ENCODE results near the gene EPHA1.
A peak's percentile ranks its signal among the peaks of the same experiment; 100 is the strongest.

Gene EPHA1

DNA sequence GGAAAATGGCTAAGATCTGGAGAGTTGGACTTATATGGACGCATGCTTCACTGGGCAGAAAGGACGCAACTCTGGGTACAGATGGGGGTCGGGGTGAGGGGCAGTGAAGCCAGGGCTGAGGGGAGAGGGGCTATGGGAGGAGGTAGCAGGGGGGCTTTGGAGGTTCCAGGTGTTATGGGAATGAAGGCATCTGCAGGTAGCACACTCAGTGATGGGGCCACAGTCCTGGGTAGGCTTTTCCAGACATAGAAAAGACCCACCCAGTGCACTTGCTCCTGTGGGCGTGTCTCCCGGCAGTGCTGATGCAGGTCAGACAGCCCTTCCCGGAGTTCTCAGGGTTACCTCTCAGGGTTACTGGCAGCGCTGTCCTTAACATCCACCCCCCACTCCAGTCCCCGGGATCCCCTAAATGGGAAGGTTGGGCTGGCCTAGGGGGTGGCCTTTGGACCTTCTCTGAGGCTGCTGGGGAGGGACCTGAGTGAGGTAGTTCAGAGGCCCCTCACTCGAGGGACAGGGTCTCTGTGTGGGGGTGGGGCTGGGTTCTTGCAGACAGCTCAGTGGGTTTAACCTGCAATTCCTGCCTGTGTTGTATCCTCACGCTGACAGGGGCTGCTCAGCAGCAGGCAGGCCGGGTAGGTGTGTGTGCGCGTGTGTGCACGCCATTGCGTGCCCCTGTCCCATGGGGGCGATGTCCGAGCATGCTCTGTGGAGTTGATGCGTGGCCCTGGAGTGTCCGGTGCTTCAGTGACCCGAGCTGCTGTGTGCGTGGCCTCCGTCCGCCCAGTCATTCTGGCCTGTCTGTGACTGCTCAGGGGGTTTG, 21.3 kb downstream of the EPHA1 start:
- no peak for DNase-seq

DNA sequence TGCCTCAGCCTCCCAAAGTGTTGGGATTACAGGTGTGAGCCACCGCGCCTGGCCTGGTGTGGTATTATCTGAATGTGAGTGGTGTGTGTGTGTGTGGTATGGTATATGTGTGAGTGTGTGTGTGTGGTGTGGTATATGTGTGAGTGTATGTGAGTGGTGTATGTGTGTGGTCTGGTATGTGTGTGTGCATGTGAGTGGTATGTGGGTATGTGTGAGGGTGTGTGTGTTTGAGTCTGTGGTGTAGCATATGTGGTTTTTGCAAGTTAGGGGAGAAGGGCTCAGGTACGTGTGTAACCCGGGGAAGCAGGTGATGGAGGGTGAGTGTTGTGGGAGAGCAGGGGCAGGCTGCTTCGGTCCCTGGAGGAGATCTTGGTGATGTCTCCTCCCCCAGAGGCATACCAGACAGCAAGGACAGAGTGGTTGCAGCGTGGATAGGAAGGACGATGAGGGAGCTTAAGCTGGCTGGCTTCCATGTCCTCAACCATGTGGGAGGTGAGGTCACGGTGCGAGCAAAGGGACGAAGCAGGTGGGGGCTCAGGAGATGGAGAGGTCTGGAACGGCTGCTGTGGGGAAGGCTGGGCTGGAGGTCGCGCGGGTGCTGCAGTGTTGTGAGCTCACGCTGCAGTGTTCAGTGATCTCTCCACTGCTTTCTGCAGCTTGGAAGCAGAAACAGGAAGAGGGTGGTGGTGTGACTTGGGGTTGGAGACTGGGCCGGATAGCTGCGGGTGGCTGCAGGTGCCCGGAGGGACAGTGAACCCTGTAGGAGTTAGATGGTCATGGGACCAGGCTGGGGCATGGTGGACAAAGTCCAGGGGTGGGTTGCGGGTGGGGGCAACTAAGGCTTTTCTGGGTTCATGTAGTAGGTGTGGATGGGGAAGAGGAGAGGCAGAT, 22.5 kb downstream of the EPHA1 start:
- DNase-seq: no peak

DNA sequence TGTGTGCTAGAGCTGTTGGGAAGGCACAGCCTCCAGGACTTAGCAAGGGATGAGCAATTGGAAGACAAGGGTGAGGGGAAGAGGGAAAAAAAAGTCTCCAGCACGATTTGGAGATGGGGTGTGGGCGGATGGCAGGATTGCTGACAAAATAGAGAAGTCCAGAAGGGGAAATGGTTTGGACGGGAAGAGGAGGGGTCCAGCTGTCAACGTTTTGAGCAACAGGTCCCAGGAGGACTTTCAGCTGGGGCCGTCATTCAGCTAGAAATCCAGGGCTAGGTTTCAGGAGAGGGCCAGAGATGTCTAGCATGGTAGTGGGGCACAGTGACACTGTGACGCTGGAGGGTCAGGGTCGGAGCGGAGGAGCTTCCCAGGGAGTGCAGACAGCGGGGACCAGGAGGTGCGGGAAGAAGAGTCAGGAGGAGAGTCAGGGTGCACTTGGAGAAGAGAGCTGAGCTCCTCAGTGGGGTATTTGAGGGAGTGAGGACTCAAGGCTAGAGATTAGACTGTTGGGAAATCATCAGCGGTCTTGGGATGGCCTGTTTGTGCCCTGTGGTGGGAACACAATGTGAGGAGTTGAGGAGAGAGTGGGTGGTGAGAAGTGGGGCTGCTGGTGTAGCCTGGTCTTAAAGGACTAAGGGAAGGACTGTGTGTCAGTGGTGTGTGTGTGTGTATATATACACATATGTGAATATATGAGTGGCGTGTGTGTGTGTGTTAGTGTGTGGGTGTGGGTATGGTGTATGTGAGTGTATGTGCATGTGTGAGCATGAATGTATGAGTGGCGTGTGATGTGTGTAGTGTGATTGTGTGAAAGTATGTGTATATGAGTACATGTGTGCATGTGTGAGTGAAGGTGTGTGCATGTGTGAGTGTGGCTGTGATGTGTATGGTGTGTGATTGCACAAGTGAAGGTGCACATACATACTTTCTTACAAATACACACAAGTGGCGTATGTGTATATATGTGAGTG, 23.7 kb downstream of the EPHA1 start:
- no peak for DNase-seq

DNA sequence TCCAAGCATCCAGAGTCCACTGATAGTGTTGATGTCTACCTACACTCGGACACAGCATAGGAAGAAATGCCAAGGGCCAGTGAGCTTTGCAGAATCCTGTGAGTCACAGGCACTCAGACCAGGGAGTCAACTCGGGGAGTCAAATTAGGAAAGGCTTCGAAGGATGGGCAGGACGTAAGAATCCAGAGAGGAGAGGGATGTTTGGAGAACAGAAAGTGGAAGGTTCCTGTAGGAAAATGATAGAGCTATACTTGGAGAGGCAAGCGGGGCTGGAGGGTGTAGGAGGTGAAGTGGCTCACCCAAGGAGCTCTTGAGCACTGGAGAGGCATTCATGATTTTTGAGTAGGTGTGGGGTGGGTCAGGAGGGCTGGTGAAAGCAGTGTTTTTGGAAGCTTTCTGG, 24.5 kb downstream of the EPHA1 start:
- no peak for DNase-seq

DNA sequence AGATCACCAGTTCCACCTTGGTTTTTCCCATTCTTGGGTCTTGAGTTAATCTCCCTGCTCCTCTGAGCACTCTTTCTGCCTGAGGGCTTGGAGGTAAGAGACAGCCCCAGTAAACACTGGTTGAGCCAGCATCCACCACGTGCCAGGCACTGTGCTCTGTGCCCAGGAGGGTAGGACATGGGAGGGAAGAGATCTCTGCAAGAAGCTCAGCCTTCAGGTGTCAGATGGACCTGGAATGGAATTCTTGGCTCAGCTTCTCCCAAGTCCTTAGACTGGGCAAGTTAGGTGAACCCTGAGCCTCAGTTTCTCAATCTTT, 25.1 kb downstream of the EPHA1 start:
- no peak for DNase-seq

DNA sequence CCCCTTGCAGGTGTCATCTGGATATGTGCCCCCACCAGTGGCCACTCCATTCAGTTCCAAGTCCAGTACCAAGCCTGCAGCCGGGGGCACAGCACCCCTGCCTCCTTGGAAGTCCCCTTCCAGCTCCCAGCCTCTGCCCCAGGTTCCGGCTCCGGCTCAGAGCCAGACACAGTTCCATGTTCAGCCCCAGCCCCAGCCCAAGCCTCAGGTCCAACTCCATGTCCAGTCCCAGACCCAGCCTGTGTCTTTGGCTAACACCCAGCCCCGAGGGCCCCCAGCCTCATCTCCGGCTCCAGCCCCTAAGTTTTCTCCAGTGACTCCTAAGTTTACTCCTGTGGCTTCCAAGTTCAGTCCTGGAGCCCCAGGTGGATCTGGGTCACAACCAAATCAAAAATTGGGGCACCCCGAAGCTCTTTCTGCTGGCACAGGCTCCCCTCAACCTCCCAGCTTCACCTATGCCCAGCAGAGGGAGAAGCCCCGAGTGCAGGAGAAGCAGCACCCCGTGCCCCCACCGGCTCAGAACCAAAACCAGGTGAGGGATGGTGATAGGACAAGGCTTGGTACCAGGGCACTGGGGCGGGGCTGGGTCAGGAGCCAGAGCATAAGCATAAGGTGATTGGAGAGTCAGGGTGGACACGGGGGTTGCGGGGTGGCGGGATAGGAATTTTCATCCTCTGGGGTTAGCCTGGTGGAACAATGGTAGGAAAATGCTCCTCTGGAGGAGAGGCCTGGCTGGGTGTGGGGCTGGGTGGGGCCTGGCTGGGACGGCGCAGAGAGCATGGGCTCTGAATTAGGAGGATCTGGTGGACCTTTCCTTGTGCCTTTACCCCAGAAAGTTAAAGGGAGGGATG, 25.6 kb downstream of the EPHA1 start:
- no peak for DNase-seq

DNA sequence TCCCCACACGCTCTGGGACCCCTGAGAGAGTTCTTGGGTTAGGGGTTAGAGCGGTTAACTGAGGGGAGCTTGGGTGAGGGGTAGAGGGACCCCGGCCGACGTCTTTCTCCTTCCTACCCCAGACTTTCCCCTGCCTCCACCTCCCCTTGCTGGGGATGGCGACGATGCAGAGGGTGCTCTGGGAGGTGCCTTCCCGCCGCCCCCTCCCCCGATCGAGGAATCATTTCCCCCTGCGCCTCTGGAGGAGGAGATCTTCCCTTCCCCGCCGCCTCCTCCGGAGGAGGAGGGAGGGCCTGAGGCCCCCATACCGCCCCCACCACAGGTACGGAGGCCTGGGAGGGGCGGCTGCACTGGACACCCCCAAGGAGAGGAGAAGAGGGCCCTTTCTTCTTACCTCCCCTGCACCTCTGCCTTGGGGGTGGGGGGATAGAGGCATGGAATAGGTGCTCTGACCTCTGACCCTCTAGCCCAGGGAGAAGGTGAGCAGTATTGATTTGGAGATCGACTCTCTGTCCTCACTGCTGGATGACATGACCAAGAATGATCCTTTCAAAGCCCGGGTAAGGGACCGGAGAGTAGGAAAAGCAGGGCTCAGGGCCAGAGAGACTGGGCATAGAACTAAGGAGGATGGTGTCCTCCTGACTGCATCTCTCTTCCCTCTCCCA, 26.4 kb downstream of the EPHA1 start:
- DNase-seq: no peak

DNA sequence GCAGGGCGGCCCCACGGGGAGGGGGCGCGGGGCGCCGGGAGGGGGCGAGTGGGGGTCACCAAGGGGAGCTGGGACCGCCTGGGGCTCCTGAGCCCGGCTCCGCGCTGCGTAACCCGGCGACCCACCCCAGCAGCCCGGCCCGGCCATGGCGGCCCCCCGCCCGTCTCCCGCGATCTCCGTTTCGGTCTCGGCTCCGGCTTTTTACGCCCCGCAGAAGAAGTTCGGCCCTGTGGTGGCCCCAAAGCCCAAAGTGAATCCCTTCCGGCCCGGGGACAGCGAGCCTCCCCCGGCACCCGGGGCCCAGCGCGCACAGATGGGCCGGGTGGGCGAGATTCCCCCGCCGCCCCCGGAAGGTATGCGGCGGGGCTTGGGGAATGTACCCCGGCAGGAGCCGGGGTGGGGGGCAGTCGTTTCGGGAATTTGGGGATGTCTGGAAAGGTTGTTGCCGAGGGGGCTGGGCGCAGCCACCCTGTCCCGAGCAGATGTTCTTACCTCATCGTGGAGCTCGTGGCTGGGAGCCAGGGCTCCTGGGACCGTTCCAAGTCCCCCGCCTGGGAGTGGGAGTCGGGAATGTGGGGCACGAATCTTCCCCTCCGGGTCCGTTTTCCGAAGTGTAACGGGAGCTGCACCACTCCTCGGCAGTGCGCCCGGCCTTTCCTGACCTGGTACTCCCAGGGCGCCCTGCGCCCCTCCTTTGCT, 27.1 kb downstream of the EPHA1 start:
- no peak for DNase-seq

DNA sequence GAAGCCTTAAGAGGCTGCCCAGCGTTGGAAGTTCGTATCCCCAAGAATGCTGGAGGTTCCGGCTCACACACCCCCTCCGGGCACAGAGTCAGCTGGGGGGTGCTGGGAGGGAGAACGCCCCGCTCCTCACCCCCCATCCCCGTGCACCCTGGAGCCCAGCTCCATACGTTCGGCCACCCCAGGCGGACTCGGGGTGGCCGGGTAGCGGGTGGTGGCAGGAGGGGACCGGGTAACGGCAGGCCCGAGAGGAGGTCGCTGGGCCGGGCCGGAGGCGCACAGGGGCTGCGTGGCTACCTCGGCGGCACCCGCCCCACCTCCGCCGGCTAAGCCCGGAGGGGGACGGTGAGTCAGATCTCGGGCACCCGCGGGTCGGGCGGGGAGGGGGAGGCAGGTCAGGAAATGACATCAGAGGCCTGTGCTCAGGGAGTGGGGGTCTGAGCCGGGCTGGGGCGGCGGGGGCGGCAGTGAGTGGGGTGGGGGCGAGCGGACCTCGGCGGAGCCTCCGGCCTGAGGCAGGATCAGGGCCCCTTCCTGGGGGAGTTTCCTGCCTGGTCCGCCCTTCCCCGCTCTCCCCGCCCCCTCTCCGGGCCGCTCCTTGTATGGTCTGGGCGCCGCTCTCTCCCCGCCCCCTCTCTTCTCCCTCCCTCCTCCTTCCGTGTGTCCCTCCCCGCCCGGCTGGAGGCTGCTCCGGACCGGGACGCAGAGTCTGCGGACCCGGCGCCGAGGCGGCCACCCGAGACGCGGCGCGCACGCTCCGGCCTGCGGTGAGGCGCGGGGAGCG, 27.8 kb downstream of the EPHA1 start, which contains the start of gene ZYX:
Gene ZYX, plus strand, starts transcription at position 700 of the 781 bp plus-strand sequence. CDS start 227 bp downstream, outside the sequence.
- peak; percentile 97 for DNase-seq

DNA sequence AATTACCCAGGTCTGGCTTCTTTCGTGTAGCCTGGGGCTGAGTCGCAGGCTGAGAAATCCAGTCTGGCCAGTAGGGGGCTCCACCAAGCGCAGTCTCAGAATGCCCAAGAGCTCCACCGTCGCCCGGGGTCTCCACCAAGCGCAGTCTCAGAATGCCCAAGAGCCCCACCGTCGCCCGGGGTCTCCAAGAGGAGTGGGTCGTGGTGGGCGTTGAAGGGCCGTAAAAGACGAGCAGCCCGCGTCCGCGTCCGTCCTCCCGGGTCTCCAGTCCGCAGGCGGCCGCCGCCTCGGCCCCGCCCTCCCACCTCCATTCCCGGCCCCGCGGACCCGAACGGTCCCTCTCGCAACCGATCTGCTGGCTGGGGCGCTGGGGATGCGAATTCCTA, 28.4 kb downstream of the EPHA1 start:
- DNase-seq: peak; percentile 60

DNA sequence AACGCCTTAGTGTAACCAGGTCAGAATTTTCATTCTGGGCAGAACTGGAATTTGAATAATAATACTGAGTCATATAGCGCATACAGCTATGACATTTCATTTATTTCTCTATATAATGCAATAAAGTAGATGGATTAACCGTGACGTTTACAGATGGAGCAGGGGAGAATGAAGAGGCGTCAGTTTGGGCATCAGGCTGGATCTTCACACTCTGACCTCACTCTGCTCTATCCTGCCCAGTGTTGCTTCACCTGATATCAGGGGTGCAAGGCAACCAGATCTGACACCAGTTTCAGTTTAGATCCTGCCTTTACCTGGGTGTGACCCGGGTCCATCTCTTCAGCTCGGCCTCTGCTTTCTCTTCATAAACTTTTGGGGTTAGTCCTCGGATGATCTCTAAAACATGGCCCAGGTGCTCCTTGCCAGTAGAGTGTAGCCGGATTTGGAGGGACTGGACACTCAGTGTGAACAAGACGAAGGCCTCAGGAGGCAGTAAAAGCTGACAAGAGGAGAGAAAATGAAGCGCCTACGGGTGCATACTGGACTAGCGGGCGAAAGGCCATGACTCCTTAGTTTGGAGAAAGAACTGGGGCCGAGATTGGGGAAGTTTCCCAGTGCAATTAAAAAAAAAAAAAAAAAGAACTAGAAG, 28.9 kb downstream of the EPHA1 start:
- DNase-seq: no peak

DNA sequence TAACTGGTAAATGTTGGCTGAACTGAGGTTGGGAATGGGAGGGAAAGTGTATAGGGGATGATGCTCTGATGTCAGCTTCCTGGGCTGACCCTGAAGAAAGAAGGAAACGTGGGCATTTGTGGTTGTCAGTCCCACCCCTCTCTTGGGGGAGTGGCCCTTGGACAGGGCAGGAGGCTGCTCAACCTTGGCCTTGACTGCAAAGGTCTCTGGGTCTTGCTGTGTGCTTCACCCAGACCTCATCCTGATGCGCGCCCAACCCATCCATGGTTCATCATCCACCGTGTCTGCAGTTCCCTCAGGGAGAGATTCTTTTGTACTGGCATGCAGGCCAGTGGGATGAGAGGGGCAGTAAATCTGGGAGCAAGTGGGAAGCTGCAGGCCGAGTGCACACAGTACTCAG, 32.3 kb downstream of the EPHA1 start:
- no peak for DNase-seq

DNA sequence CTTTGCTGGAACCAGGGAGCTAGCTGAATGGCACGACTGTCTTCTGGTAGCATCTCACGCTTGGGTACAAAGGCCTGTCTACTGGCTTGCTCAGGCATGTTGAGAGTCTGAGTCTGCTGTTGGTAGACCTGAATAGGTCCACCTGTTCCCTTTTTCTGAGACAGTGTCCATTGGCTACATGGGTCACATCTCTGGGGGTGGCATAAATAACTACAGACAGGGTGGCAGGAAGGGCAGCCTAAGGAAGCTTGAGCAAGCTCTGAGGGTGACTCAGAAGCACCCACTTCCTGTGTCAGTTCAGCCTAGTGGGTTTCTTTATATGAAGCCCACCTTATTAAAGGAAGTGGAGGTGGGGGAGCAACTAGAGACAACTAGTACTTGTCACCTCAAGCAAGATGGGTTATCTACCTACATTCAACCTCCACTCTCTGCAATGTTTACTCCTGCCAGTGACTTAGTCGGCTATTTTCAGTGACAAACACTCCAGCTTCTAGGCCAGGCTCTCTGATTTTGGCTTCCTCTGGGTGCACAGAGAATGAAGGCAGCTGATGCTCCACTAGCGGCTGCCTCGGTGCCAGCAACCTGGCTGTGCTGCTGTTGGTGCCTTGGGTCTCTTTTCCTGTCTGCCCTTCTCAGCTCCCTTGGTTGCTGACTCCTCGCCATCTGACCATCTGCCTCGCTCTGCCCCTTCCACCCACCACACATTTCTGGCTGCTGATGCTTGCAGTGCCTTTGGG, 33.2 kb downstream of the EPHA1 start:
- DNase-seq: no peak

DNA sequence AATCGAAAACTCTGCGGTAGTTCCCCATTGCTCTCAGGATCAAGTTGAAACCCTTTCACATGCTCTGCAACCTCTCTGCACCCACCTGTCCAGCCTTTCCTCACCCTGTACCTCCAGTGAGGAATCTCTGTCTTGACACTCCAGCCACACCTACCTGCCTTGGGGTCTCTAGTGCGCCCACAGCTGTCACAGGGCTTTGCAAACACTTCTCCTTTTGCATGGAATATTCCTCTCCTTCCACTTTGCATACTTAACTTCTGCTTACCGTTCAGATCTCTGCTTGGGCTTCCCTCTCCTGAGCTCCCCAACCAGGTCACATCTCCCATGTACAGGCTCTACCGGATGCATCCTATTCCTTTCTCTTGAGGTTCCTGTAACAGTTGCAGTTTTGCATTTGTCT, 34.1 kb downstream of the EPHA1 start:
- DNase-seq: no peak

DNA sequence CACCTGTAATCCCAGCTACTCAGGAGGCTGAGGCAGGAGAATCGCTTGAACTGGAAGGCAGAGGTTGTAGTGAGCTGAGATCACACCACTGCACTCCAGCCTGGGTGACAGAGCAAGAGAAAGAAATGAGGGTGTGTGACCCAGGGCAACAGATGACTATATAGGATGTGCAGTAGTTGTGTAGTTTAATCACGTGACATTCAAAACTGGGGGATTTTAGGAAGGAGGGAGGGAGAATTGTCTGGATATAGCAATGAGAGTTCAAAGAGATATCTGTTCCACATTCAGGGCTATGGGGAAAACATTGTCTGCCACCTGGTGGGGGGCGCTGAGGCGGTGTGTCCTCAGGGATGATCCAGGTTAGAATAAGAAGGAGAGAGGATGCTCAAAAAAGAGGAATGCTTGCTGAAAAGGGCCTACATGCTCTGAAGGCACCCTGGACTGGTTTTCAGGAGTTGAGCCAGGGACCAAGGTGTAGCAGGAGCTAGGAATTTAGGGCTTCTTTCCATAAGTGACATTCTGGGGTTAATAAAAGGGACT, 35.3 kb downstream of the EPHA1 start:
- DNase-seq: no peak

DNA sequence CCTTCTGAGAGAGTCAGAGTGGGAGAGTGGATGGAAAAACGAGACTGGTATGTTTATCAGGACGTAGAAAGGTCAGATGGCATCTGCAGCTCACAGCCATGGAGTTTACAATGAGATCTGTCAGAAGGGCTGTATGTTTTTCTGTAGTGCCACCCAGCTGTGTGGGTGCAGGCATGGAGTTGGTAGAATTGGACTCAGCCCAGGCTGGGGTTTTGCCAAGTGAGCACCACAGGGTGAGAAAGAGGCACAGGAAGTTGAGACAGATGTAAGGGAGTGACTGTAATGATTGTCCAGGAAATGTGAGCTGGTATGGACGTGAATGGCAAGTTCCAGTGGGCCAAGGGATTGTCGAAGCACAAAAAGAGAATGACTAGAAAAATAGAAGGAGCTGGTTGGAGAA, 36.6 kb downstream of the EPHA1 start:
- no peak for DNase-seq

DNA sequence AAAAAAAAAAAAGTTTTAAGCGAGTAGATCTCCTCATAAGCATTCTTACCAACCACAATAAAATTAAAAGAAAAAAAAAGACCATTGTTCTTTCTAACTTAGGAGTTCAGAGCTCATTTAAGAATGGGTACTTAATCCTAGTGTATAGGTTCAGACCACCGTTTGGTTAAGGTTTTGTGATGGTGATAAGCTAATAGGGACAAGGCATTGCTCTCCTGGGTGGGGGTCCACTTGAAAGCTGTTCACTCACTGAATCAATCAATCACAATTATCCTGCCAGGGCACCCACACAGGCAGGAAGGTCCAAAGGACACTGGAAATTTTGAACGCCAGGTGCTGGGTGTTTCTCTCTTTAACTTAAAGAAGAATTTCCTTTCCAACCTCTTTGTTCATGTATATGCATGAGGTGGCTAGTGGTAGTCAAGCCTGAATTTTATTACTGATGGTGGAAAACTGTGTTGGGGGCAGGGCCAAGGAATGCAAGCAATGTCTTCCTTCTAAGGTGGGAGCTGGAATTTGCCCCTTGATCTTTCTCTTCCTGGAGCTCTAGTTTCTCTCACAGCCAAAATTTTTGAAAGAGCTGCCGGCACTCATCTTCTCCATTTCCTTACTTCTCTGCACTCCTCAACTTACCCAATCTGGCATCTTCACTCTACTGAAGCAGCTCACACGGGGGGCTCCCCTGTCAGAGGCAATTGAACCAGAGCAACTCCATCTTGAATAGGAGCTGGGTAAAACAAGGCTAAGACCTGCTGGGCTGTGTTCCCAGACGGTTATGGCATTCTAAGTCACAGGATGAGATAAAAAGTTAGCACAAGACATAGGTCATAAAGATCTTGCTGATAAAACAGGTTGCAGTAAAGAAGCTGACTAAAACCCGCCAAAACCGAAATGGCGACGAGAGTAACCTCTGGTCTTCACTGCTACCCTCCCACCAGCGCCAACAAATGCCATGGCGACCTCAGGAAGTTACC, 38.7 kb downstream of the EPHA1 start:
- DNase-seq: no peak
